H1 (cell line): ENCODE results near the gene PTPRR. TPM values are rescaled to one million over a fixed set of nuclear protein-coding genes. Genes with fewer than 3 reads are reported as not detected.

Experiments
- CTCF ChIA-PET: fragments of 300-600 bp; sonication (Branson Sonifier 250); formaldehyde crosslinking; loops from one replicate; lab custom pipeline; 2021; ENCODE audit not compliant: partially characterized antibody; lab: Charles Lee
- POLR2A ChIA-PET: fragments of 300-600 bp; sonication (Branson Sonifier 250); formaldehyde crosslinking; loops from one replicate; lab custom pipeline; 2021; ENCODE audit warnings: inconsistent platforms; ENCODE audit not compliant: partially characterized antibody; lab: Charles Lee
- DNase-seq, 2 experiments: peaks; one replicate each; pipeline versions ENCODE4 v3.0.0 to v3.0.0-alpha.2; 2010 to 2022; ENCODE audit warnings: low spot score in 2 of 2, low read depth in 1 of 2, mixed read lengths in 1 of 2
- FAIRE-seq: peaks from 2 replicates; lab custom pipeline; 2011; peaks lifted over from hg19 to GRCh38; lab: Jason Lieb, UNC
- H2AFZ ChIP-seq: 2 replicates; pipeline ENCODE4 v1.8.1; 2012; ENCODE audit warnings: low read length, inconsistent platforms
- H2AK5ac ChIP-seq: 2 replicates; pipeline ENCODE4 v1.6.1; 2013; ENCODE audit warnings: low read depth, low read length
- H2BK120ac ChIP-seq: replicated peaks from 2 replicates; pipeline ENCODE3; 2013; ENCODE audit warnings: low read depth, low read length, inconsistent platforms
- H2BK12ac ChIP-seq: 2 replicates; pipeline ENCODE4 v1.6.1; 2013; ENCODE audit warnings: low read depth, low read length
- H2BK15ac ChIP-seq: 2 replicates; pipeline ENCODE4 v1.6.1; 2013; ENCODE audit warnings: low read length
- H2BK20ac ChIP-seq: 2 replicates; pipeline ENCODE4 v1.6.1; 2013; ENCODE audit warnings: low read length
- H2BK5ac ChIP-seq: 2 replicates; pipeline ENCODE4 v1.6.1; 2013; ENCODE audit warnings: low read depth, low read length
- H3K14ac ChIP-seq: 2 replicates; pipeline ENCODE4 v1.6.1; 2013; ENCODE audit warnings: inconsistent platforms; ENCODE audit not compliant: insufficient read length
- H3K18ac ChIP-seq: 2 replicates; pipeline ENCODE4 v1.6.1; 2013; ENCODE audit warnings: low read length; ENCODE audit errors: extremely low read depth
- H3K23ac ChIP-seq: 2 replicates; pipeline ENCODE4 v1.6.1; 2013; ENCODE audit warnings: inconsistent platforms; ENCODE audit not compliant: insufficient read length
- H3K23me2 ChIP-seq: 2 replicates; pipeline ENCODE4 v1.6.1; 2013; ENCODE audit warnings: low read depth, low read length
- H3K27ac ChIP-seq: 2 replicates; pipeline ENCODE4 v1.6.1; 2011; ENCODE audit warnings: low read depth, low read length, inconsistent platforms
- H3K27me3 ChIP-seq, 4 experiments: replicated peaks in 1 of 4; 1 replicate in 1 of 4; 2 replicates in 3 of 4; pipeline versions ENCODE4 v1.6.1 to v1.8.1; 2011 to 2013; ENCODE audit warnings: low read length in 3 of 4, mild to moderate bottlenecking in 3 of 4, inconsistent platforms in 2 of 4, mixed read lengths in 2 of 4, moderate library complexity in 1 of 4; ENCODE audit not compliant: control insufficient read depth in 3 of 4, insufficient read depth in 3 of 4; ENCODE audit errors: extremely low read depth in 1 of 4
- H3K36me3 ChIP-seq, 4 experiments: 2 replicates each; pipeline versions ENCODE4 v1.6.1 to v1.8.1; 2011 to 2013; ENCODE audit warnings: mild to moderate bottlenecking in 4 of 4, low read length in 3 of 4, moderate library complexity in 2 of 4, control low read depth in 1 of 4, inconsistent platforms in 1 of 4; ENCODE audit not compliant: insufficient read depth in 4 of 4, control insufficient read depth in 2 of 4
- H3K4ac ChIP-seq: replicated peaks from 2 replicates; pipeline ENCODE3; 2013; ENCODE audit warnings: low read length, low read depth, mixed read lengths, inconsistent platforms; ENCODE audit not compliant: insufficient read length
- H3K4me1 ChIP-seq, 4 experiments: replicated peaks in 1 of 4; 1 replicate in 1 of 4; 2 replicates in 3 of 4; pipeline versions ENCODE4 v1.6.1 to v1.8.1; 2011 to 2013; ENCODE audit warnings: low read length in 3 of 4, inconsistent platforms in 2 of 4, mixed read lengths in 1 of 4; ENCODE audit not compliant: insufficient read depth in 4 of 4, control insufficient read depth in 3 of 4
- H3K4me2 ChIP-seq, 2 experiments: 2 replicates each; pipeline versions ENCODE4 v1.6.1 to v1.8.1; 2011 to 2013; ENCODE audit warnings: low read depth in 2 of 2, low read length in 2 of 2, control low read depth in 1 of 2, inconsistent platforms in 1 of 2, mild to moderate bottlenecking in 1 of 2; ENCODE audit not compliant: insufficient read depth in 1 of 2
- H3K4me3 ChIP-seq, 4 experiments: fragments of 200-600, 300-600 bp in 1 of 4; sonication (generic), shearing (Covaris generic), sonication (Bioruptor Twin) in 1 of 4; 2 replicates each; pipeline versions ENCODE4 v1.5.1 to v1.8.1; 2011 to 2016; ENCODE audit warnings: low read length in 4 of 4, low read depth in 3 of 4, control low read depth in 2 of 4, inconsistent platforms in 2 of 4, mild to moderate bottlenecking in 2 of 4, mixed read lengths in 1 of 4, moderate library complexity in 1 of 4; ENCODE audit not compliant: insufficient read depth in 2 of 4; ENCODE audit errors: extremely low read depth in 1 of 4
- H3K56ac ChIP-seq: replicated peaks from 2 replicates; pipeline ENCODE3; 2013; ENCODE audit warnings: low read depth, mild to moderate bottlenecking, mixed read lengths, low read length, inconsistent platforms; ENCODE audit not compliant: insufficient read length
- H3K79me1 ChIP-seq: 2 replicates; pipeline ENCODE4 v1.6.1; 2013; ENCODE audit warnings: low read depth, low read length, control low read depth
- H3K79me2 ChIP-seq, 2 experiments: 2 replicates each; pipeline versions ENCODE4 v1.6.1 to v1.8.1; 2012 to 2013; ENCODE audit warnings: low read length in 2 of 2, mild to moderate bottlenecking in 2 of 2, inconsistent platforms in 1 of 2; ENCODE audit not compliant: insufficient read depth in 2 of 2, control insufficient read depth in 1 of 2
- H3K9ac ChIP-seq, 4 experiments: replicated peaks in 1 of 4; 1 replicate in 1 of 4; 2 replicates in 3 of 4; pipeline versions ENCODE4 v1.6.1 to v1.8.1; 2011 to 2013; ENCODE audit warnings: low read depth in 3 of 4, low read length in 3 of 4, control low read depth in 2 of 4, mild to moderate bottlenecking in 2 of 4, moderate library complexity in 2 of 4, inconsistent platforms in 1 of 4; ENCODE audit errors: extremely low read depth in 1 of 4
- H3K9me3 ChIP-seq, 2 experiments: 2 replicates each; pipeline versions ENCODE4 v1.6.1 to v1.8.1; 2012 to 2013; ENCODE audit warnings: mild to moderate bottlenecking in 2 of 2, moderate library complexity in 2 of 2, control low read depth in 1 of 2, inconsistent platforms in 1 of 2, low read depth in 1 of 2, low read length in 1 of 2, mixed read lengths in 1 of 2; ENCODE audit not compliant: insufficient read depth in 2 of 2
- H4K20me1 ChIP-seq, 2 experiments: replicated peaks in 1 of 2; 2 replicates each; pipeline versions ENCODE3 to v1.8.1; 2011 to 2013; ENCODE audit warnings: inconsistent platforms in 2 of 2, low read length in 2 of 2, mild to moderate bottlenecking in 1 of 2; ENCODE audit not compliant: insufficient read depth in 2 of 2, control insufficient read depth in 1 of 2
- H4K5ac ChIP-seq: 2 replicates; pipeline ENCODE4 v1.6.1; 2013; ENCODE audit warnings: low read length, low read depth, mixed read lengths, inconsistent platforms; ENCODE audit not compliant: insufficient read length
- H4K8ac ChIP-seq: 2 replicates; pipeline ENCODE4 v1.8.0; 2013; ENCODE audit warnings: mild to moderate bottlenecking, moderate library complexity, low read length, inconsistent platforms; ENCODE audit not compliant: insufficient read depth; ENCODE audit errors: extremely low read depth
- H4K91ac ChIP-seq: replicated peaks from 2 replicates; pipeline ENCODE3; 2013; ENCODE audit warnings: low read length, mixed read lengths, inconsistent platforms; ENCODE audit not compliant: insufficient read length
- CREB1 ChIP-seq: IDR thresholded peaks from 2 replicates; pipeline ENCODE4 v1.6.1; 2012; ENCODE audit warnings: inconsistent platforms
- HDAC2 ChIP-seq, 2 experiments: fragments of 300-600 bp in 1 of 2; sonication (generic) in 1 of 2; IDR thresholded peaks; 2 replicates each; pipeline ENCODE4 v1.6.1; 2011 to 2012; ENCODE audit warnings: low read depth in 2 of 2, low read length in 2 of 2, mild to moderate bottlenecking in 2 of 2, moderate library complexity in 2 of 2, borderline replicate concordance in 1 of 2, inconsistent platforms in 1 of 2
- WGBS, 2 experiments: shearing (Covaris generic) in 1 of 2; methylation state at CpG; one replicate each; pipeline versions ENCODE4 v1.1.6 to v1.1.7; 2013 to 2015; ENCODE audit warnings: low lambda C conversion rate in 2 of 2, mixed read lengths in 2 of 2, inconsistent platforms in 1 of 2, low coverage in 1 of 2, missing lambda C conversion rate in 1 of 2; ENCODE audit not compliant: insufficient replicate concordance in 2 of 2, insufficient coverage in 1 of 2, insufficient read length in 1 of 2; ENCODE audit errors: extremely low coverage in 1 of 2, missing lambda C conversion rate in 1 of 2; 5-methylcytosine and 5-hydroxymethylcytosine counted together
- polyA plus RNA-seq, 7 experiments: library from polyadenylated mRNA; depleted of rRNA in 3 of 7; stranded (reverse) in 5 of 7; unstranded in 2 of 7; fragments of >200 nt in 5 of 7; fragments of 200-250 nt in 2 of 7; gene quantifications; 1 replicate in 5 of 7; 2 replicates in 1 of 7; 4 replicates in 1 of 7; pipeline versions ENCODE4 v1.2.1 to v1.2.3, GENCODE V29; 2011 to 2013; ENCODE audit warnings: missing spikeins in 2 of 7, mixed read lengths in 2 of 7
- total RNA-seq: library from RNA; stranded (reverse); fragmentation: NEBNext Ultra II Directional; extraction: Animal tissue kit (Norgen Biotek cat#: 25700); gene quantifications from 2 replicates; pipeline ENCODE4 v1.2.1, GENCODE V29; 2021

PTPRR gene
- total and polyA plus RNA-seq, 2 of the 8 experiments (the other 6 are each of a cell fraction or from before 2014, with no cell fraction given): 0.07 to 0.35 TPM

- Histone ChIP-seq H4K91ac (no peak overlapping the region), H2BK120ac (no peak overlapping the region), H2BK12ac (no peak overlapping the region), H3K56ac (no peak overlapping the region), H3K36me3 (no peaks in the 10 kb centered on the region)
- no peak for FAIRE-seq
- CTCF ChIA-PET: interaction anchor here (0.7 to 1.2 kb wide), 2 partner anchors 16 to 71 kb away, joined by 3 to 4 read pairs; no protein-coding TSS in a partner anchor
- TF ChIP-seq HDAC2 (IDR thresholded peaks at IDR 0.05; ENCODE audit: borderline replicate concordance in 1 of 2, low read depth in 2 of 2, low read length in 2 of 2) (no peak), CREB1 (no peak)
- TF ChIP-seq, all 59 proteins: peak for 0
- H4K8ac ChIP-seq: no peak overlapping the region
- no peaks in the 10 kb centered on the region for H3K79me1 ChIP-seq
- H3K4me2 ChIP-seq: no peak overlapping the region
- H2BK5ac ChIP-seq: no peak overlapping the region
- H3K18ac ChIP-seq: no peak overlapping the region
- H3K27me3 ChIP-seq: no peaks in the 10 kb centered on the region
- H2AK5ac ChIP-seq: no peak overlapping the region
- H2AFZ ChIP-seq: no peak overlapping the region
- no peak for DNase-seq
- WGBS, 2 experiments: 83% methylated on average over 2 of the region's 2 CpGs; no CpG with 5 or more reads in 1 of the 2 experiments
- POLR2A ChIA-PET: interaction anchor here (0.7 to 0.9 kb wide), 2 partner anchors 10 to 49 kb away, joined by 3 read pairs; no protein-coding TSS in a partner anchor
- peaks cover 3 to 13% (median 6%) of the 10 kb centered on the region in 4 experiments; a peak in 5 of 7 replicates for H3K4me1 ChIP-seq
- no peak overlapping the region for H3K23ac ChIP-seq
- H3K79me2 ChIP-seq: no peaks in the 10 kb centered on the region
- H2BK15ac ChIP-seq: no peak overlapping the region
- no peak overlapping the region for H3K27ac ChIP-seq
- H3K4me3 ChIP-seq: no peak overlapping the region
- H3K14ac ChIP-seq: no peak overlapping the region
- H3K23me2 ChIP-seq: no peaks in the 10 kb centered on the region
- no peaks in the 10 kb centered on the region for H4K20me1 ChIP-seq
- H3K4ac ChIP-seq: no peak overlapping the region
- no peak overlapping the region for H4K5ac ChIP-seq
- H2BK20ac ChIP-seq: no peak overlapping the region
- H3K9ac ChIP-seq: no peak overlapping the region
- H3K9me3 ChIP-seq: no peaks in the 10 kb centered on the region
Measured at GRCh38 chr12:70648831-70649230, 271.7 kb downstream of the PTPRR start.
